HCT116 (cell line): ENCODE results near the gene NFIB. TPM values are rescaled to one million over a fixed set of nuclear protein-coding genes. Genes with fewer than 3 reads are reported as not detected.

ENCODE experiments used
- ATAC-seq: fragments of 200-7000 bp; cut with Tn5 transposase; 2 replicates; pipeline ENCODE4 v1.9.1; 2020; ENCODE audit warnings: mild to moderate bottlenecking, moderate library complexity
- BruUV-seq: library from RNA; stranded (reverse); fragments of 400-500 nt; replicated peaks from 2 replicates; lab custom pipeline; 2021; lab: Mats Ljungman, UMichigan
- CTCF ChIA-PET: fragments of 300-600 bp; sonication (Branson Sonifier 250); formaldehyde crosslinking; loops from one replicate; lab custom pipeline; 2021; ENCODE audit warnings: antibody characterized with exemption; lab: Charles Lee
- POLR2A ChIA-PET: fragments of 300-600, 350-600 bp; sonication (Branson Sonifier 250); formaldehyde crosslinking; loops from one replicate; lab custom pipeline; 2021; ENCODE audit warnings: antibody characterized with exemption; lab: Charles Lee
- RAD21 ChIA-PET, 2 experiments: fragments of 300-600 bp; sonication (Branson Sonifier 250); formaldehyde crosslinking; loops; one replicate each; lab custom pipeline; 2023; ENCODE audit warnings: low total read pairs in 2 of 2; ENCODE audit not compliant: uncharacterized antibody in 2 of 2, unreplicated experiment in 2 of 2, low non-redundant PET in 1 of 2; lab: Charles Lee
- DNase-seq: peaks from one replicate; pipeline ENCODE4 v3.0.0-alpha.2; 2010; ENCODE audit warnings: low read depth, low spot score
- H2AFZ ChIP-seq: fragments of 200-600 bp; shearing (Covaris generic), sonication (generic); 2 replicates; pipeline ENCODE4 v1.6.1; 2017; ENCODE audit warnings: low read depth, mixed run types, mixed read lengths, antibody characterized with exemption, low read length; ENCODE audit not compliant: poor library complexity, severe bottlenecking
- H3K27ac ChIP-seq: 2 replicates; pipeline ENCODE4 v1.5.1; 2012; ENCODE audit warnings: low read depth, low read length
- H3K27me3 ChIP-seq: fragments of 200-600 bp; sonication (generic); 2 replicates; pipeline ENCODE4 v1.6.1; 2016; ENCODE audit warnings: mixed run types, low read length, mixed read lengths; ENCODE audit not compliant: insufficient read depth
- H3K36me3 ChIP-seq, 2 experiments: fragments of 200-500 bp in 1 of 2; fragments of 200-600 bp in 1 of 2; sonication (Bioruptor generic) in 1 of 2; sonication (generic) in 1 of 2; 2 replicates each; pipeline versions ENCODE4 v1.5.1 to v1.6.1; 2014 to 2016; ENCODE audit warnings: low read length in 2 of 2, inconsistent platforms in 1 of 2, mixed read lengths in 1 of 2, mixed run types in 1 of 2; ENCODE audit not compliant: insufficient read depth in 2 of 2, control insufficient read depth in 1 of 2
- H3K4me1 ChIP-seq, 2 experiments: fragments of 200-600 bp in 1 of 2; sonication (generic) in 1 of 2; 2 replicates each; pipeline versions ENCODE4 v1.5.1 to v1.6.1; 2012 to 2017; ENCODE audit warnings: low read length in 2 of 2, inconsistent platforms in 1 of 2, mild to moderate bottlenecking in 1 of 2, mixed read lengths in 1 of 2, mixed run types in 1 of 2, moderate library complexity in 1 of 2; ENCODE audit not compliant: insufficient read depth in 2 of 2, control insufficient read depth in 1 of 2
- H3K4me2 ChIP-seq: fragments of 200-600 bp; sonication (generic); 2 replicates; pipeline ENCODE4 v1.6.1; 2017; ENCODE audit warnings: mixed run types, low read length, mixed read lengths
- H3K4me3 ChIP-seq, 2 experiments: fragments of 200-600 bp in 1 of 2; sonication (generic) in 1 of 2; replicated peaks in 1 of 2; 2 replicates each; pipeline ENCODE4 v1.5.1; 2011 to 2016; ENCODE audit warnings: low read length in 2 of 2, control low read depth in 1 of 2, low read depth in 1 of 2, mild to moderate bottlenecking in 1 of 2, mixed read lengths in 1 of 2, mixed run types in 1 of 2
- H3K79me2 ChIP-seq: fragments of 200-600 bp; sonication (generic); 2 replicates; pipeline ENCODE4 v1.6.1; 2017; ENCODE audit warnings: mild to moderate bottlenecking, mixed run types, low read length, moderate library complexity, mixed read lengths; ENCODE audit not compliant: insufficient read depth
- H3K9ac ChIP-seq: fragments of 200-600 bp; sonication (generic); 2 replicates; pipeline ENCODE4 v1.6.1; 2016; ENCODE audit warnings: low read length, mixed read lengths
- H3K9me2 ChIP-seq: fragments of 200-600 bp; sonication (generic), shearing (Covaris generic); 2 replicates; pipeline ENCODE4 v1.6.1; 2017; ENCODE audit warnings: mixed run types, mild to moderate bottlenecking, moderate library complexity; ENCODE audit not compliant: insufficient read depth
- H3K9me3 ChIP-seq, 2 experiments: fragments of 200-500 bp in 1 of 2; fragments of 200-600 bp in 1 of 2; sonication (Bioruptor generic) in 1 of 2; sonication (generic) in 1 of 2; 2 replicates each; pipeline ENCODE4 v1.6.1; 2014 to 2017; ENCODE audit warnings: low read length in 2 of 2, mixed read lengths in 2 of 2, inconsistent platforms in 1 of 2, low read depth in 1 of 2, mild to moderate bottlenecking in 1 of 2, mixed run types in 1 of 2, moderate library complexity in 1 of 2; ENCODE audit not compliant: control insufficient read depth in 1 of 2, insufficient read depth in 1 of 2
- H4K20me1 ChIP-seq: fragments of 200-600 bp; sonication (generic), shearing (Covaris generic); 2 replicates; pipeline ENCODE4 v1.6.1; 2017; ENCODE audit warnings: mixed run types, mild to moderate bottlenecking, moderate library complexity; ENCODE audit not compliant: insufficient read depth
- CEBPB ChIP-seq: IDR thresholded peaks from 2 replicates; pipeline ENCODE4 v1.6.1; 2012; ENCODE audit warnings: low read depth
- ELF1 ChIP-seq: IDR thresholded peaks from 2 replicates; pipeline ENCODE4 v1.6.1; 2012; ENCODE audit warnings: low read depth, borderline replicate concordance
- EZH2phosphoT487 ChIP-seq: fragments of 200-600 bp; IDR thresholded peaks from 2 replicates; pipeline ENCODE4 v1.6.1; 2018; ENCODE audit warnings: antibody characterized with exemption, borderline replicate concordance
- SIN3A ChIP-seq: IDR thresholded peaks from 2 replicates; pipeline ENCODE4 v1.6.1; 2012; ENCODE audit warnings: low read depth
- SRF ChIP-seq: IDR thresholded peaks from 2 replicates; pipeline ENCODE4 v1.6.1; 2012; ENCODE audit warnings: low read depth
- ZFX ChIP-seq: fragments of 450-650 bp; IDR thresholded peaks from 2 replicates; pipeline ENCODE4 v1.6.1; 2017
- intact Hi-C: fragments of 100-400 bp; cut with micrococcal nuclease; formaldehyde crosslinking; loops from 2 replicates; pipeline ENCODE4 v1.10.0; 2022
- total RNA-seq: library from RNA; stranded (reverse); gene quantifications from one replicate; pipeline ENCODE4 v1.2.1, GENCODE V29; 2021; ENCODE audit not compliant: unreplicated experiment
- TF ChIP-seq, protein P1 (sequence below): IDR thresholded peaks from 2 replicates; pipeline ENCODE4 v1.6.1; 2012; ENCODE audit warnings: low read depth
- TF ChIP-seq, protein P2 (sequence below): IDR thresholded peaks from 2 replicates; pipeline ENCODE4 v1.6.1; 2012
- TF ChIP-seq, protein P3 (sequence below): IDR thresholded peaks from 2 replicates; pipeline ENCODE4 v1.6.1; 2011; ENCODE audit warnings: mild to moderate bottlenecking, low read length, moderate library complexity; ENCODE audit not compliant: insufficient replicate concordance; ENCODE audit errors: extremely low read depth

Gene NFIB
- total RNA-seq, 1 experiment from 2014 or later: 6.6 TPM

DNA sequence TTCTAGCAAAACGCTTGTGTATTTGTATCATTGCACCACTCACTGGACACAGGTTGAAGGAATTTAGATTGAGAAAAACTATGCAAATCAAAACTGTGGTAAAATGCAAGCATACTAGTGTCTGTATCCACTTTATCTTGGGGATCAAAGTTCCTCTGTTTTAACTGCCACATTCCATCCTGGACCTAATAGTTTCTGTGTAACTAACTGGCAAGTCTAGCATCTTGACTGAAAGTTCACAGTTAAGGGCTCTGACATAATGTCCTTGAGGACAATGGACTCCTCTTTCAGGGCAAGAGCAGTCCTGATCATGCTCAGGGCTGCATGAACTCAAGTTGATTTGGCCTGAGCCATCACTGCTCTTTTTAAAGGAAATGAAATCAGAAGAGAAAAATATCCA, 30.7 kb downstream of the NFIB start:
- Histone ChIP-seq H3K4me1 (peaks cover 0 to 7% of the 10 kb centered on the region in 2 experiments; a peak in 3 of 4 replicates), H3K27me3 (peaks cover 11% of the 10 kb centered on the region; the same call in 1 of the 2 replicates), H3K4me3 (no peak overlapping the region), H3K79me2 (no peaks in the 10 kb centered on the region), H3K4me2 (no peak overlapping the region), H3K9me2 (no peaks in the 10 kb centered on the region), H2AFZ (no peak overlapping the region), H3K36me3 (no peaks in the 10 kb centered on the region), H3K9me3 (no peaks in the 10 kb centered on the region), H3K27ac (no peak overlapping the region), H3K9ac (no peak overlapping the region), H4K20me1 (no peaks in the 10 kb centered on the region)
- ChIA-PET CTCF (no interaction called here), POLR2A (no interaction called here), RAD21 (no interaction called here)
- ATAC-seq: no peak
- intact Hi-C loops: no loop called here
- no TSS peak for BruUV-seq
- DNase-seq: no peak
- no peak for TF ChIP-seq SIN3A
- TF ChIP-seq, protein P1, sequence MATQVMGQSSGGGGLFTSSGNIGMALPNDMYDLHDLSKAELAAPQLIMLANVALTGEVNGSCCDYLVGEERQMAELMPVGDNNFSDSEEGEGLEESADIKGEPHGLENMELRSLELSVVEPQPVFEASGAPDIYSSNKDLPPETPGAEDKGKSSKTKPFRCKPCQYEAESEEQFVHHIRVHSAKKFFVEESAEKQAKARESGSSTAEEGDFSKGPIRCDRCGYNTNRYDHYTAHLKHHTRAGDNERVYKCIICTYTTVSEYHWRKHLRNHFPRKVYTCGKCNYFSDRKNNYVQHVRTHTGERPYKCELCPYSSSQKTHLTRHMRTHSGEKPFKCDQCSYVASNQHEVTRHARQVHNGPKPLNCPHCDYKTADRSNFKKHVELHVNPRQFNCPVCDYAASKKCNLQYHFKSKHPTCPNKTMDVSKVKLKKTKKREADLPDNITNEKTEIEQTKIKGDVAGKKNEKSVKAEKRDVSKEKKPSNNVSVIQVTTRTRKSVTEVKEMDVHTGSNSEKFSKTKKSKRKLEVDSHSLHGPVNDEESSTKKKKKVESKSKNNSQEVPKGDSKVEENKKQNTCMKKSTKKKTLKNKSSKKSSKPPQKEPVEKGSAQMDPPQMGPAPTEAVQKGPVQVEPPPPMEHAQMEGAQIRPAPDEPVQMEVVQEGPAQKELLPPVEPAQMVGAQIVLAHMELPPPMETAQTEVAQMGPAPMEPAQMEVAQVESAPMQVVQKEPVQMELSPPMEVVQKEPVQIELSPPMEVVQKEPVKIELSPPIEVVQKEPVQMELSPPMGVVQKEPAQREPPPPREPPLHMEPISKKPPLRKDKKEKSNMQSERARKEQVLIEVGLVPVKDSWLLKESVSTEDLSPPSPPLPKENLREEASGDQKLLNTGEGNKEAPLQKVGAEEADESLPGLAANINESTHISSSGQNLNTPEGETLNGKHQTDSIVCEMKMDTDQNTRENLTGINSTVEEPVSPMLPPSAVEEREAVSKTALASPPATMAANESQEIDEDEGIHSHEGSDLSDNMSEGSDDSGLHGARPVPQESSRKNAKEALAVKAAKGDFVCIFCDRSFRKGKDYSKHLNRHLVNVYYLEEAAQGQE: no peak
- TF ChIP-seq, protein P2, sequence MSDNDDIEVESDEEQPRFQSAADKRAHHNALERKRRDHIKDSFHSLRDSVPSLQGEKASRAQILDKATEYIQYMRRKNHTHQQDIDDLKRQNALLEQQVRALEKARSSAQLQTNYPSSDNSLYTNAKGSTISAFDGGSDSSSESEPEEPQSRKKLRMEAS: no peak
- no peak for TF ChIP-seq CEBPB
- no peak for TF ChIP-seq SRF
- no peak for TF ChIP-seq ZFX
- TF ChIP-seq, protein P3, sequence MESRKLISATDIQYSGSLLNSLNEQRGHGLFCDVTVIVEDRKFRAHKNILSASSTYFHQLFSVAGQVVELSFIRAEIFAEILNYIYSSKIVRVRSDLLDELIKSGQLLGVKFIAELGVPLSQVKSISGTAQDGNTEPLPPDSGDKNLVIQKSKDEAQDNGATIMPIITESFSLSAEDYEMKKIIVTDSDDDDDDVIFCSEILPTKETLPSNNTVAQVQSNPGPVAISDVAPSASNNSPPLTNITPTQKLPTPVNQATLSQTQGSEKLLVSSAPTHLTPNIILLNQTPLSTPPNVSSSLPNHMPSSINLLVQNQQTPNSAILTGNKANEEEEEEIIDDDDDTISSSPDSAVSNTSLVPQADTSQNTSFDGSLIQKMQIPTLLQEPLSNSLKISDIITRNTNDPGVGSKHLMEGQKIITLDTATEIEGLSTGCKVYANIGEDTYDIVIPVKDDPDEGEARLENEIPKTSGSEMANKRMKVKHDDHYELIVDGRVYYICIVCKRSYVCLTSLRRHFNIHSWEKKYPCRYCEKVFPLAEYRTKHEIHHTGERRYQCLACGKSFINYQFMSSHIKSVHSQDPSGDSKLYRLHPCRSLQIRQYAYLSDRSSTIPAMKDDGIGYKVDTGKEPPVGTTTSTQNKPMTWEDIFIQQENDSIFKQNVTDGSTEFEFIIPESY: no peak
- no peak for TF ChIP-seq ELF1
- no peak for TF ChIP-seq EZH2phosphoT487
